ENCODE measurements around the gene AMZ1.

AMZ1 gene

DNA sequence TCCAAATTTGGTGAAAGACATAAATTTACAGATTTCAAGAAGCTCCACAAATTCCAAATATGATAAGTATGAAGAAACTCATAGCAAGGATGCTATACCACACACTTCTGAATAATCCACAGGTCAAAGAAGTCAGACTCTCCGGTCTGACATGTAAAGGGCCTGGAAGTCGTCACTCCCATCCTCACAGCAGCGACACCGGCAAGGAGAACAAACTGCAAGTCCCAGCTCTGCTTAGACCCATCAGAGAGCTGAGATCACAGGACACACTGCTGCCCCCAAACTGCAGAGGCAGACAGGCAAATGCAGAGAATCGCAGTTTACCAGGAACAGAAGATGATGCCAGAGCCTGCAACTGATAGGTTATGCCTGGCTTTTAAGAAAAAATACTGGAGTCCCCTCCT, 62.0 kb downstream of the AMZ1 start:
- DNase-seq (ENCODE audit: low read depth in 2 of 2), result no peak

DNA sequence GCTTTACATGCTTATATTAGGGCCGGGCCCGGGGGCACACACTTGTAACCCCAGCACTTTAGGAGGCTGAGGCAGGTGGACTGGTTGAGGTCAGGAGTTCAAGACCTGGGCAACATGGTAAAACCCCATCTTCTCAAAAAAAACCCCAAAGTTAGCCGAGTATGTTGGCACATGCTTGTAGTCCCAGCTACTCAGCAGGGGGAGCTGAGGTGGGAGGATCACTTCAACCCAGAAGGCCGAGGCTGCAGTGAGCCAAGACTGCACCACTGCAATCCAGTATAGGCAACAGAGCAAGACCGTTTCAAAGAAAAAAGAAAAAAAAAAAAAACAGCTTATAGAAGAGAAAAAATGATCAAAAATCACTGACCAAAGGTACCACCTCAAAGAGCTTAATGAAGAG, 63.1 kb downstream of the AMZ1 start:
- no peak for DNase-seq (ENCODE audit: low read depth in 2 of 2)

DNA sequence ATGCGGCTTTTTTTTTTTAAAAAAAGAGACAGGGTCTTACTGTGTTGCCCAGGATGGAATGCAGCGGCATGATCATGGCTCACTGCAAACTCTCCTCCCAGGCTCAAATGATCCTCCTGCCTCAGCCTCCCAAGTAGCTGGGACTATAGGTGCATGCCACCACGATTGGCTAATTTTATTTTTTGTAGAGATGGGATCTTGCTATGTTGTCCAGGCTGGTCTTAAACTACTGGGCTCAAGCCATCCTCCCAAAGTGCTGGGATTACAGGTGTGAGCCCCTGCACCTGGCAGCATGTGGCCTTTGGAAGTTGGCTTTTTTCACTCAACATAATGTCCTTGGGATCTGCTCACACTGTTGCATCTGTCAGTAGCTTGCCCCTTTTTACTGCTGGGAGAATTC, 65.1 kb downstream of the AMZ1 start:
- no peak for DNase-seq (ENCODE audit: low read depth in 2 of 2)

DNA sequence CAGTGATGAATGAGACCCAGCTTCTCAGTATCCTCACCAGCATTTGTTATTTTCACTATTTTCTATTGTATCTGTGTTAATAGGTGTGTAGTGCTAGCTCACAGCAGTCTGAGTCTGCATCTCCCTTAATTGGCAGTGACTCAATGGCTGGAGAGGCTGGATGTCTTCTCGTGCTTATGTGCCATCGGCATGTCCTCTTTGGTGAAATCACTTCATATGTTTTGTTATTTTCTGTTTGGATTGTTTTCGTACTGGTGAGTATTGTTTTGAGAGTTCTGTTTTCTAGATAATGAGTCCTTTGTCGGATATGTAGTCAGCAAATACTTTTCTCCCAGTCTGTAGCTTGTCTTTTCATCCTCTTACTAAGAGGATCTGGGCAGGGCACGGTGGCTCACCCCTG, 66.1 kb downstream of the AMZ1 start:
- no peak for DNase-seq (ENCODE audit: low read depth in 2 of 2)

DNA sequence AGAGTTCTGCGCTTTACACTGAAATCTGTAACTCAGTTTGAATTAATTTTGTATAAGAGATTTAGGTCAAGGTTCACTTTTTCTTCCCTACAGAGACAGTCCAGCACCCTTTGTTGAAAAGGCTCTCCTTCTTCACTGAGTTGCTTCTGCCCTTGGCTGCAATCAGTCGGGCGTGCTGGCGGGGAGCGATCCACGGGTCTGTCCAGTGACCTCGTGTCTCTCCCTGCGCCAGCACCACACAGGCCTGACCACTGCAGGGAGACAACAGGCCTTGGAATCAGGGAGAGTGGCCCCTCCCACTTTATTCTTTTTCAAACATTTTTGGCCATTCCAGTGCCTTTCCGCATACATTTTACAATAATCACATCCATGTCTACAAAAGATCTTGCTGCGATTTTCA, 66.9 kb downstream of the AMZ1 start:
- DNase-seq (ENCODE audit: low read depth in 2 of 2), result no peak

DNA sequence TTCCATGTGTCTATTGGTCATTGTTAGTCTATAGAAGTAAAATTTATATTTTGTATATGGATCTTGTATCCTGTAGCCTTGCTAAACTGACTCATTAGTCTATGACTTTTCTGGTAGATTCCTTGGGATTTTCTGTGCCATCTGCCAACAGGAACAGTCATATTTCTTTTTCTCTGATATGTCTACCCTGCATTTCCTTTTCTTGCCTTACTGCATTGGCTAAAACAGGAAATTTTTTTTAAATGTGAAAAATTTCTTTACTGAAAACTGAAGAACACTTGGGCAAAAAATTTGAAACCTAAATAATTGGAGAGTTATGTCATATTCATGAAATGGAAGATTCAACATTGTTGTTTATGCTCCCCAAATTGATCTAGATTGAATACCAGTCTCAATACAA, 67.5 kb downstream of the AMZ1 start:
- DNase-seq (ENCODE audit: low read depth in 2 of 2), result no peak

DNA sequence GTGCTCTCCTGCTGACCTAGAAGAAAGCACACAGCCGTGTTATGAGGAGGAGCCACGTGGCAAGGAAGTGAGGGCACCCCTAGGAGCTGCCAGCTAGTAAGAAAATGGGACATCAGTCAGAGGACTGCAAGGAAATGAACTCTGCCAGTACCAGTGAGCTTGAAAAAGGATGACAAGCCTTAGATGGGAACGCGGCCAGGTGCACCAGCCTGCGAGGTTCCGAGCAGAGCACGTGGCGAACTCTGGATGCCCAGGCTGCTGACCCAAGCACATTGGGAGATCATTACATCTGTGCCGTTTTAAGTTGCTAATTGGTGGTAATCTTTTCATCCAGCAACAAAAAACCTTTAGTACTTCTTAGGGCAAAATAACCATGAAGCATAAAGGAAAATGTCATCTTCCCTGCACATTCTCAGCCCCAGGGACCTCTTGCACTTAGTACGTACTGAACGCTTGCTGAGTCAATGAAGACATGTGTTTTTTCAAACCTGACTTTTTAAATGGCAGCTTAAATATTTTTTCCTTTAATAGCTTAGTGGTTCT, 69.4 kb downstream of the AMZ1 start:
- DNase-seq (ENCODE audit: low read depth in 2 of 2), result no peak

DNA sequence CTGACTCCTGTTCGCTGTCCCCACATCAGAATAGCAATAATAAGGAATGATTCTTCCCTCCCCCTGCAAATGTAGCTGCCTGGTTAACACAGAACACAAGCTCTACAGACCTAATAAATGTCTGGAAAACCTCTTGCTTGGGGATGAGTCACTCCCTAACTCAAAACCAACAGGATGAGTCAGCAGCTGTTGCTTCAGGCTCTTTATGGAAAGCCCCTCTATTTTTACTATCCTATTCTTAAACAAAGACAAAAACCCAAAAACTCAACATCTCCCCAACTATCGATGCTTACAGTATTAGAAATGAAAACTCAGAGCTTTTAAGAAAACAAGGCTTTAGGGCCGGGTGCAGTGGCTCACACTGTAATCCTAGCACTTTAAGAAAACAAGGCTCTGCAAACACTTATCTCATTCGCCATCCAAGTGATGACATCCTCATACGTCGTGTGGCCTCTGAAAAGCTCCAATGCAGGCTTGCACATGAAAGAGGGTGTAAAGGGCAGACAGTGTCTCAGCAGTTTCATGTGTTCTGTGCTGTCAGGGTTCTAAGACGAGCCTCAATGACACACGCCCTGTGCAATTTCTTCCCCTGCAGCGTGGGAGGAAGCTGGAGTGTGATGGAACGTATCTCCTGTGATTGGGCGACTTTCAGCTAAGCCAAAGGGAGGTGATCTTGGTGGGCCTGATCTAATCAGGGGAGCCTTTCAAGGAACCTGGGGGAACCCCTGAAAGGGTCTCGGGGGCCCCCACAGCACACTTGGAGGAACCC, 70.1 kb downstream of the AMZ1 start:
- peak; percentile 32 to 44 for DNase-seq (ENCODE audit: low read depth in 2 of 2)

DNA sequence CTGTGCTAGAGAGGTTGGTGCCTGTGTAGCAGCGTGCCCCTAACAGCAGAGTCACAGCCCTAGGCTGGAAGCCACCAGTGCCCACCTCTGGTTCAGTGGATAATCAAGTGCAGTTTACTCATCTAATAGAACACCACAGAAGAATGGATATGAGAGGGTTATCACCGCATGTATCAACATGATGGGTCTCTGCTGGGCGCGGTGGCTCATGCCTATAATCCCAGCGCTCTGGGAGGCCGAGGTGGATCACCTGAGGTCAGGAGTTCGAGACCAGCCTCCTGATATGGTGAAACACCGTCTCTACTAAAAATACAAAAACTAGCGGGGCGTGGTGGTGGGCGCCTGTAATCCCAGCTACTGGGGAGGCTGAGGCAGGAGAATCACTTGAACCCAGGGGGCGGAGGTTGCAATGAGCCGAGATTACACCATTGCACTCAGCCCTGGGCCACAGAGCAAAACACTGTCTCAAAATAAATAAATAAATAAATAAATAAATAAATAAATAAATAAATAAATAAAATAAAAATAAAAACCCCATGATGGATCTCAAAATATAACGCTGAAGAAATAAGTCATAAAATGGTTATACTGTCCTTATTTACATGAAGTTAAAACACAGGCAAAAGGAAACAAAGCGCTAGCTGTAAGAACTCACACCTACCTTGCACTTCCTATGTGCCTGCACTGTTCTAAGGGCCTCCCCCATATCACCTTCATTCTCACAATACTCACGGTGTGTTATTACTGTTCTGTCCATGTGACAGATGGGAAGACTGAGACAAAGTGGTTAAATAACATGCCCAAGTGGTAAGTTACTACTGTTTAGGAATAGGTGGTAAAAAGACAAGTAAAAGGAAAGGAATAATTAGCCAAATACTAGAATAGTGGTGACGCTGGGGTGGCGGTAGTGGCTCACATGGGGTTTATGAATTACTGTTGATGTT, 70.9 kb downstream of the AMZ1 start:
- no peak for DNase-seq (ENCODE audit: low read depth in 2 of 2)

DNA sequence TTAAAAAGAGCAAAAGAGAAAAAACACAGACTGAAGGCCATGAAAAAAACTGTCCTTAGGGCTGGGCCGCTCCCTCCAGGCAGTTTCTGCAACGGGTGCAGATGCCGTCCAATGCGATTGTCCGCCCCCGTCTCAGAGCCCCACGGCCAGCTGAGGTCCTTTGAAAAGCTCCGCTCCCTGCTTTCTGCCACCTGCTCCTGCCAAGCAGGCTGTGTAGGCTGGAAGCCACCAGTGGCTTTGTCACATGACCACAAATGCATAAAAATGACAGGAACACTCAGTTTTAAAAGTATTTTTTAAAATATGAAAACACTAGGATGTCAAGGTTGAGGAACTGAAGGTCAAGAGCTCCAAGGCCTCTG, 71.7 kb downstream of the AMZ1 start:
- DNase-seq (ENCODE audit: low read depth in 2 of 2), result no peak

DNA sequence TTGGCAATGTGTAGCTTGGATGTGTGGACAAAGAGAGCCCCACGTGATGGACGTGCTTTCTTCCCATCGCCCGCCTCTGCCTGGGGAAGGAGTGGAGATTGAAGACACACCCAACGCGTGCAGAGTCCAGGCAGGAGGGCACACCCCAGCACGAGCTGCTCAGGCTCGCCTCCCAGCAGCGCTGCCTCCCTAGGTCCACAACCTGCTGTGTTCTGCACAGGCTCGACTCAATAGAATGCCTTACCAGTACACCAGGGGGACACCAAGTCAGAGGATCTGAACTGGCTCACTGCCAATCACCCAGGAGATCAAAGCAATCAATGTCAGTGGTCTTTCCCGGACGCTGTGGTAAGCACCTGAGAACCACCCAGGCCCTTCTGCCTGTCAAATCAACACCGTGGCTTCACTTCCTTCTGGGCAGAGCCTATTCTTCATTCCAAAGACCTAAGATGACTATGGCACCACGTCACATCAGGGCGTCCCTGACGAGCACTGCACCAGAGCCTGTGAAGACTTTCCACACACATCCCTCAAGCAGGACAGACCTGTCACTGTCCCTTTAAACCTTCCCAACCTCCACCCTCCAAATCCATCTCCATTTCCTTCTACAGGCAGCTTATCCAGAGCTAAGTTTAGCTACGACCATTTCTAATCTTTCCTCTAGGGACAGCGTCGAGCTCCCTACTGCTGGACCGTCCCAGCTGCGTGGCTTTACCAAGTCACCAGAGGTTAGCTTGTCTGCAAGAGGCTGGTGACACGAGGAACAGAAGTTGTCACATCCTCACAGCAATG, 72.3 kb downstream of the AMZ1 start:
- no peak for DNase-seq (ENCODE audit: low read depth in 2 of 2)

DNA sequence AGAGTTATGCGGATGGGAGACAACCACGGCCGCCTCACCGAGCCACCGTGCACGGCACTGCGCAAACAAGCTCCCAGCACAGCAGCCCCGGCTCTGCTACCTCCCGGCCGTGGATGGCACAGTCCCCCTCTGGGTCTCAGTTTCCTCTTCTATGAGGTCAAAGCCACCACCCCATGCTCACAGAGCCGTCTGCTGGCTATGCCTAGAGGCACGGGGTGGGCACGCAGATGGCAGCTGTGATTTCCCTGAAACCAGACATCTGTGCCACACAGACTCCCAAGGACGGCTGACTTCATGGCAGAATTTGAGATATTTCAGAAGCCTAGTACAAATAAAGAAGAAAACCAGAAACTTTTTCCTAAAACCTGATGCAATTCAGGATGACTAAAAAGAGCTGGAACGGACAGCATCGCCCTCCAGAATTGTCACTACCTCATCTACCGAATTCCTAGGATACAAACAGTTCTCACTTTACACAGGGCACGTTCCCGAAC, 73.2 kb downstream of the AMZ1 start:
- no peak for DNase-seq (ENCODE audit: low read depth in 2 of 2)

DNA sequence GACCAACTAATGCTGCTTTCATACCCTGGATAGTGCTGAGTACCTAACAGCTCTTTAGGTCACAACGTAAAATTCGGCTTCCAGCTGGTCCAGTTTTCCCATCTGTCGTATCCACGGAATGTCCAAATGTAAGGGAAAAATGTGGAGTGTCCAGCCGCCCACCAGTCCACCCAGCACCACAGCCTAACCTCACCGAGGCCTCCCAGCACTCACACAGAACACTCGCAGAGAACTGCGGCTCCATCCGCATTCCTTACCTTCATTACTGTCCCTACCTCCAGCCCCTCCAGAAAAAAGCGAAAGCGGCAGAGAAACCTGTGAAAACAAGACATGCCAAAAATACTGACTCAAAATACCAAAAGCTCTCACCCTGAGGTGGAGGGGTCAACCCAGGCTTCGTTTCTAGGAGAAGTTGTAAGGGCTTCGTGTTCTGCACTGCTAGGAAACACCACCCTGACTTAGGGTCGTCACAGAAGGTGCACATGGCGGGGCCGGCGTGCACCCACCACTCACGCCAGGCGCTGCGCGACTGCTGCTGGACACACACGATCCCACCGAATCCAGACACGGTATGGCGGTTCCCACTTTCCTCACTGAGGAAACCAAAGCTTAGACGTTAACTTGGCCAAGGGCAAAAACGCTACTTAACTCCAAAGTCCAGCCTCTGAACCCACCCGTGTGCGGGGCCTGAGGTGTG, 73.9 kb downstream of the AMZ1 start:
- DNase-seq (ENCODE audit: low read depth in 2 of 2), result no peak

DNA sequence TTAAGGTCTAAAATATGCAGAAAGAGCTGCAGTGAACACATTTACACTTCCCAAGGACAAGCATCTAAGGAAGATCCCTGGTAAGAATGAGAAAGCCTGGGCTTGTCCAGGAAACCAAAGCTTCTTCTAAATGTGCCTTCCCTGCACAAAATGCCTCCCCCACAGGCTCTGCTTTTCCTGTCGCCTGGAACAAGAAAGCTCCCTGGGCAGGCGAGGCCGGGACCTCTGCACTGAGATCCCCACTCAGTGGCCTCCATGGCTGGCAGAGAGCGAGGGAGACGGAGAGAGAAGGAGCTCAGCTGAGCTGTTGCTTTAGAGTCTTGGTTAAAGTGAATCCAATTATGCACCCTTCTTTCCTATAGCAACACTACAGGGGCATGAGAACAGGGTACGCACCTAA, 75.6 kb downstream of the AMZ1 start:
- DNase-seq (ENCODE audit: low read depth in 2 of 2), result no peak

DNA sequence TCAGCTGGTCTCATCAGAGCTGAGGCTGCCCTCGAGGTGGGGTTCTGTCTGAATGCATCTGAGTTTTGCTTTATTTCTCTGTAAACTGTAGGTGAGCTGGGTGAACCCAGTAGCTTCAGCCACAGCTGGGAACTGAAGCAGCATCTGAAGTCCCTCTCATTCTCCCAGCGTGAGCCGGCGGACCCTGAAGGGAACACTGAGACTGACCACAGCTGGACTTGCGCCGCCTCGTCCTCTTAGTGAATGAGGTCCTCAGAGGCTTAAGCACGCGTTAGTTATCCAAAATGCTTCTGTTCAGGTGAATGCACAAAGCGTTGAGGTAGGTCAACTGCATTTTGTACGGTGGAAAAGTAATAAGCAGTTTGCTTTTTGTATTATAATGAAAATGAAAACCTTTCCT, 76.6 kb downstream of the AMZ1 start:
- DNase-seq (ENCODE audit: low read depth in 2 of 2), result no peak
